Body of pancreas (tissue), 4 donors: ENCODE data around the gene FHOD3.

Experiments
- POLR2A ChIP-seq, 3 donors: fragments of 450-650 bp; IDR thresholded peaks; one replicate each; pipeline ENCODE4 v1.6.1; 2016; ENCODE audit warnings: antibody characterized with exemption in 3 of 3, mild to moderate bottlenecking in 2 of 3
- TF ChIP-seq, protein P1 (sequence below), 7 experiments: fragments of 450-650 bp in 4 of 7; fragments of 200-600 bp in 3 of 7; sonication (generic) in 3 of 7; IDR thresholded peaks; one replicate each; pipeline ENCODE4 v1.5.1; 2016 to 2019; ENCODE audit warnings: antibody characterized with exemption in 7 of 7

DNA sequence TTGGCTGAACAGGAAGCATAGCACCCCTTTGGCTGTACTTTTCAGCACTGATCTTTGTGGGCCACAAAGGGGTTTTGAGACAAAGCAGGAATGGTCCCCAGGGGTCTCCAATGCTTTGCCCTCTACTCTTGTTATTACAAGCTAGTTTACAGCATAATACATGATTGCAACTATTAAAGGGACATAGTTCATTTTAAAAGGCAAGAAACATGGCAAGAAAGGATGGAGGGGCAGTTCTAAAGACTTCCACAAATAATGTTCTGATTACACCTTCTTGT is 196.6 kb downstream of the FHOD3 start:
- TF ChIP-seq, protein P1, sequence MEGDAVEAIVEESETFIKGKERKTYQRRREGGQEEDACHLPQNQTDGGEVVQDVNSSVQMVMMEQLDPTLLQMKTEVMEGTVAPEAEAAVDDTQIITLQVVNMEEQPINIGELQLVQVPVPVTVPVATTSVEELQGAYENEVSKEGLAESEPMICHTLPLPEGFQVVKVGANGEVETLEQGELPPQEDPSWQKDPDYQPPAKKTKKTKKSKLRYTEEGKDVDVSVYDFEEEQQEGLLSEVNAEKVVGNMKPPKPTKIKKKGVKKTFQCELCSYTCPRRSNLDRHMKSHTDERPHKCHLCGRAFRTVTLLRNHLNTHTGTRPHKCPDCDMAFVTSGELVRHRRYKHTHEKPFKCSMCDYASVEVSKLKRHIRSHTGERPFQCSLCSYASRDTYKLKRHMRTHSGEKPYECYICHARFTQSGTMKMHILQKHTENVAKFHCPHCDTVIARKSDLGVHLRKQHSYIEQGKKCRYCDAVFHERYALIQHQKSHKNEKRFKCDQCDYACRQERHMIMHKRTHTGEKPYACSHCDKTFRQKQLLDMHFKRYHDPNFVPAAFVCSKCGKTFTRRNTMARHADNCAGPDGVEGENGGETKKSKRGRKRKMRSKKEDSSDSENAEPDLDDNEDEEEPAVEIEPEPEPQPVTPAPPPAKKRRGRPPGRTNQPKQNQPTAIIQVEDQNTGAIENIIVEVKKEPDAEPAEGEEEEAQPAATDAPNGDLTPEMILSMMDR (IDR thresholded peaks at IDR 0.05) = no peak
- TF ChIP-seq POLR2A (IDR thresholded peaks at IDR 0.05) = no peak
